Osteocyte (in vitro differentiated cells): ENCODE data around the gene PABPN1L. TPM values are rescaled to one million over a fixed set of nuclear protein-coding genes. Genes with fewer than 3 reads are reported as not detected.

Experiments
- DNase-seq: peaks from one replicate; pipeline ENCODE4 v3.0.0; 2021; ENCODE audit warnings: mixed read lengths; ENCODE audit not compliant: unreplicated experiment; ENCODE audit errors: extremely low spot score
- H3K27ac Mint-ChIP-seq: one replicate; pipeline ENCODE4 v1.8.0; 2021; ENCODE audit warnings: mild to moderate bottlenecking, mixed read lengths; ENCODE audit not compliant: unreplicated experiment
- H3K27me3 Mint-ChIP-seq: one replicate; pipeline ENCODE4 v1.8.0; 2021; ENCODE audit warnings: mixed read lengths; ENCODE audit not compliant: unreplicated experiment
- H3K36me3 Mint-ChIP-seq: one replicate; pipeline ENCODE4 v1.8.0; 2021; ENCODE audit warnings: mixed read lengths; ENCODE audit not compliant: unreplicated experiment
- H3K4me1 Mint-ChIP-seq: one replicate; pipeline ENCODE4 v1.8.0; 2021; ENCODE audit warnings: mixed read lengths; ENCODE audit not compliant: unreplicated experiment
- H3K4me3 Mint-ChIP-seq: one replicate; pipeline ENCODE4 v1.8.0; 2021; ENCODE audit warnings: mild to moderate bottlenecking, moderate library complexity, mixed read lengths; ENCODE audit not compliant: unreplicated experiment
- H3K9me3 Mint-ChIP-seq: one replicate; pipeline ENCODE4 v1.8.0; 2021; ENCODE audit warnings: mixed read lengths; ENCODE audit not compliant: unreplicated experiment
- total RNA-seq: library from RNA; stranded (reverse); gene quantifications from 2 replicates; pipeline ENCODE4 v1.2.1, GENCODE V29; 2021
- TF ChIP-seq, protein P1 (sequence below): fragments of 200-600 bp; sonication (generic); IDR thresholded peaks from 2 replicates; pipeline ENCODE4 v1.5.0; 2021; ENCODE audit warnings: antibody characterized with exemption, mild to moderate bottlenecking, moderate library complexity

The PABPN1L gene
- total RNA-seq, 1 donor from 2014 or later, result not detected

DNA sequence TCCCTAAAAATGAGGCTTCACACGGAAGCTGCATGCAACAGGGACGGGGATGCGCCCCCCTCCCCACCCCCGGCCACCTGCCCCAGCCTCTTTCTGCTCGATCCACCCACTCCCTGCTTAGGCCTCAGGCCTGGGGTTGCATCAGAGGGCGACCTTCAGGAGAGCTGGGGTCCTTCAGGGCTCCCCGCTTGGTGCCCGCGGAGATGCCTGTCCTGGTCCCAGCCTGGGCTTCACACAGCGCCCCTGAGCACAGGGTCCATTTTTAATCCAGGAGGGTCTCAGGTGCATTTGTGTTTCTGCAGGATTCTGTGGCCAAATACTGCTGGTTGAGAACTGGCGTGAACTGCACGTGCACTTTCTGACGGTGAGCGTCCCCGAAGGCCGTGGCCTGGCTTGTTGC is 47.3 kb downstream of the PABPN1L start:
- Mint-ChIP-seq H3K27me3 (no peaks in the 10 kb centered on the region), H3K36me3 (peaks cover 5% of the 10 kb centered on the region), H3K4me3 (no peak overlapping the region), H3K4me1 (no peaks in the 10 kb centered on the region), H3K9me3 (no peaks in the 10 kb centered on the region), H3K27ac (no peak overlapping the region)
- TF ChIP-seq, protein P1, sequence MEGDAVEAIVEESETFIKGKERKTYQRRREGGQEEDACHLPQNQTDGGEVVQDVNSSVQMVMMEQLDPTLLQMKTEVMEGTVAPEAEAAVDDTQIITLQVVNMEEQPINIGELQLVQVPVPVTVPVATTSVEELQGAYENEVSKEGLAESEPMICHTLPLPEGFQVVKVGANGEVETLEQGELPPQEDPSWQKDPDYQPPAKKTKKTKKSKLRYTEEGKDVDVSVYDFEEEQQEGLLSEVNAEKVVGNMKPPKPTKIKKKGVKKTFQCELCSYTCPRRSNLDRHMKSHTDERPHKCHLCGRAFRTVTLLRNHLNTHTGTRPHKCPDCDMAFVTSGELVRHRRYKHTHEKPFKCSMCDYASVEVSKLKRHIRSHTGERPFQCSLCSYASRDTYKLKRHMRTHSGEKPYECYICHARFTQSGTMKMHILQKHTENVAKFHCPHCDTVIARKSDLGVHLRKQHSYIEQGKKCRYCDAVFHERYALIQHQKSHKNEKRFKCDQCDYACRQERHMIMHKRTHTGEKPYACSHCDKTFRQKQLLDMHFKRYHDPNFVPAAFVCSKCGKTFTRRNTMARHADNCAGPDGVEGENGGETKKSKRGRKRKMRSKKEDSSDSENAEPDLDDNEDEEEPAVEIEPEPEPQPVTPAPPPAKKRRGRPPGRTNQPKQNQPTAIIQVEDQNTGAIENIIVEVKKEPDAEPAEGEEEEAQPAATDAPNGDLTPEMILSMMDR, result no peak
- no peak for DNase-seq

DNA sequence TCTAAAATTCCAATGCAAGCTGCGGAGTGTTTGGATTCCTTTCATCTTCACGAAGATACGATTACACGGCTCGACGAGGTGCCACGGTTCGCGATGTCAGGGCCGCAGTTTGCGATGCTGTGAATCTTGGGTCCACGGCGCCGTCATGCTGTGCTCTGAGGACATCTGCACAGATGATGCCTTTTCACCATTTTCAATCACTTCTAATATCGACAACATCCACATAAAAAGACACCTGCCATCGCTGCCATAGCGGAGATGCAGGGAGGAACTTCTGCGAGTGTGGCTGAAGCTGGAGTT is 47.9 kb downstream of the PABPN1L start:
- DNase-seq, result no peak
- no peaks in the 10 kb centered on the region for H3K9me3 Mint-ChIP-seq
- H3K4me3 Mint-ChIP-seq, result no peak overlapping the region
- H3K27me3 Mint-ChIP-seq, result no peaks in the 10 kb centered on the region
- H3K4me1 Mint-ChIP-seq, result no peaks in the 10 kb centered on the region
- no peak overlapping the region for H3K27ac Mint-ChIP-seq
- TF ChIP-seq, protein P1, result no peak
- H3K36me3 Mint-ChIP-seq, result peaks cover 5% of the 10 kb centered on the region

DNA sequence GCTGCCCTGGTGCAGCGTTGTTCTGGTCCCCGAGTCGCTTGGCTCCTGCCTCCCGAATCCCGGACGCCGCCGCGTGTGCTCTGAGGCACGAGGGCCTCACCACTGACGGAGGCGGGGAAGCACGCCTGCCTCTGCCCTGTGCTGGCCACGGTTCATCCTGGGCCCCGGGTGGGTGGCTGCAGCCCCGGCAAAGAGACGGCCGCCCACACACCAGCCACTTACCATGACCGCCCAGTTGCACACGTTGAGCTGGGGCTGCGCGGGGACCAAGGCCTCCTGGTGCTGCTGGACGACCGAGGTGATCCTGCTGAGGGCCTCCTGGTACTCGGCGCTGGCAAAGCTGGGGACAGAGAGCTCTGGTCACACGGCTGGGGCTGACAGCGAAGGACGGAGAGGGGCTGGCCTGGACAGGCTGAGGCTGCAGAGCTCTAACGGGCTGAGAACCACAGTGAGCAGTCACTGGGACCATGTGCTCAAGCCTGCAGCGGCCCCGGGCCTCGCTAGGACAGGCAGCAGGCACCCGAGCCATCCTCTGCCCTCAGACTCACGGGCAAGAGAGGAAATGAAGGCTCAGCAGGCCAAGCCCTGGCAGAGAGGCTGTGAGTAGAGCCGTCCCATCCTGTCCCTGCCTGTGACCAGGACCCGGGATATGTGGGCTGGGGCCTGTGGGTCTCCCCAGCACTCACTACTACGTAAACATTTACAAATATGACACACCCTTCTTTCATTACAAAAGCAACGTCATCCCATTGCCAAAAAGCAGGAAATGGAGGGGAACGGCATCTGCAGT is 48.5 kb downstream of the PABPN1L start:
- no peak overlapping the region for H3K4me3 Mint-ChIP-seq
- no peaks in the 10 kb centered on the region for H3K4me1 Mint-ChIP-seq
- no peak overlapping the region for H3K27ac Mint-ChIP-seq
- DNase-seq, result no peak
- no peaks in the 10 kb centered on the region for H3K9me3 Mint-ChIP-seq
- H3K27me3 Mint-ChIP-seq, result no peaks in the 10 kb centered on the region
- TF ChIP-seq, protein P1, result no peak
- peaks cover 3% of the 10 kb centered on the region for H3K36me3 Mint-ChIP-seq

DNA sequence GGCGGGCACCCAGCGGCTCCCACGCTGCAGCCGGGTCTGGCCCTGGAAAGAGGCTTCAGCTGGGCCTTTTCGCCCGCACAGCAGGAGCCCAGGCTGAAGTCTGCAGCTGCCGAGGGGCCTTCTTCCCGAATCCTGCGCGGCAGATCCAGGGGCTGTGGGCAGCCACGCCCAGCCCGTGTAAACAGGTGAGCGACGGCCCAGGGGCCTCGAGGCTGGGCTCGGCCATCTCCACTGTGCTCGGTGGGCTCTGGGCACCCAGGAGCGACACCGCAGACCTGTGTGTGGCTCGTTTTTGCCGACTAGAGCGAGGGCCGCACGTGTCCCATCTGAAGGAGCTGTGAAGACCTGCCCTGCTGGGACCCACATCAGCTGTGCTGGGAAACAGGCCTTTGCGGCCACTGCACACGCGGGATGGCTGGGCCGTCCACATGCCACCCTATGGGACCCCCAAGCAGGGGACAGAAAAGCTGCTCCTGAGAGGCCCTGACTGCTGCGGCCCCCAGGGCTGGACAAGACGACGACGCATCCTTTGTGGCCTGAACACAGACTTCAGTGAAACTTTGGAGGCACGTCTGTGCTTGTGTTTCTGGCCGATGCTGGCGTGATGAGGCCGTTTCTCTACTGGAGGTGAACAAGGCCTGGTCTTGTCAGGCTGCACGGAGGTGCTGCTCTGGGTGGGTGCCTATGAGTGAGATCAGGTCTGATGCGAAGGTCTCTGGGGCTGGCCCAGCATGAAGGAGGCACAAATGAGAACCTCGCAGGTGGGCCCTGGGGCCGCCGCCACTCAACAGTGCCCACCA is 49.5 kb downstream of the PABPN1L start:
- Mint-ChIP-seq H3K9me3 (no peaks in the 10 kb centered on the region), H3K27me3 (no peaks in the 10 kb centered on the region), H3K4me1 (peaks cover 5% of the 10 kb centered on the region), H3K4me3 (no peak overlapping the region), H3K36me3 (no peaks in the 10 kb centered on the region), H3K27ac (no peak overlapping the region)
- no peak for DNase-seq
- TF ChIP-seq, protein P1, result no peak

DNA sequence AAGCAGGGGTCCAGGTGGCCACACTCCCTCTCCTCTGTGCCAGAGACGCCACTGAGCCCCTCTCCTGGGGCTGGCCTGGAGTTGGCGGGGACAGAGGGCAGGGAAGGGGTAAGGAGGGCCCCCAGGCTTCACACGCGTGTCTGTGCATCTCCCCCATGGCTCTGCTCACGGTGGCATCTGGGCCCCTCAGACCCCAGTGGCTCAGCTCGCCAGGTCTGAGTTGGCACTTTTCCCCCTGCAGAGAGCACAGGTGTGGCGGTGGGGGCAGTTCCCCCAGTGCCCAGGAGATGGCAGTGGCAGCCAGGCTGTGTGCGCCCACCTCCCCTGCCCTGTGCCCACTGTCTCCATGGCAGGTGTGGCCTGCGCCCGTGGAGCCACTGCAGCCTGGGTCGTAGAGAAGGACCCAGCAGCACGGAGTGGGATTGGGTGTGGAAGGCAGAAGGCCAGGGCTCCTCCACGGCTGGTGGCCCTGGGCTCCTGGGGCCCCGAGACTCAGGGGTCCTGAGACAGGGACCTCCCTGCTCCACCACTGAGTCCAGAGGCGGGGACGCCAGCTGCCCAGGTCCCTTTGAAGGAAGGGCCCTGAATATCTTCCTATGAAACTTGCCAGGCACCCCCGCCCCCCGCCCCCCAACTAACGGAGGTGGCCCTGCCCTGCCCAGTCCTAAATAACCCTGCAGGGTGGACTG is 50.4 kb downstream of the PABPN1L start:
- no peak overlapping the region for H3K27ac Mint-ChIP-seq
- H3K4me3 Mint-ChIP-seq, result no peak overlapping the region
- DNase-seq, result no peak
- no peaks in the 10 kb centered on the region for H3K9me3 Mint-ChIP-seq
- peaks cover 7% of the 10 kb centered on the region for H3K4me1 Mint-ChIP-seq
- TF ChIP-seq, protein P1, result peak; percentile 77
- no peaks in the 10 kb centered on the region for H3K36me3 Mint-ChIP-seq
- H3K27me3 Mint-ChIP-seq, result no peaks in the 10 kb centered on the region
